ENCODE data around the gene ZBTB8B.
"Not testable (repeated sequence)": the region's sequence is repeated elsewhere in the genome, so short reads cannot be mapped to it uniquely, and the experiment has no call there.

ZBTB8B gene

DNA sequence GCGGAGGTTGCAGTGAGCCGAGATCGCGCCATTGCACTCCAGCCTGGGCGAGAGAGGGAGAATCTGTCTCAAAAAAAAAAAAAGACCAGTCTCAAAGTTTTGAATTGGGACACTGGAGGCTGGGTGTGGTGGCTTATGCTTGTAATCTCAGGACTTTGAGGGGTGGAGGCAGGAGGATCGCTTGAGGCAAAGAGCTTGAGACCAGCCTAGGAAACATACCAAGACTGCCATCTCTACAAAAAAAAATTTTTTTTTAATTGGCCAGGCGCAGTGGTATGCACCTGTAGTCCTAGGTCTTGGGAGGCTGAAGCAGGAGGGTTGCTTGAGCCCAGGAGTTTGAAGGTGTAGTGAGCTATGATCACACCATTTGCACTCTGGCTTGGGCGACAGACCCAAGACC lies 3.9 kb downstream of the ZBTB8B start:
- DNase-seq = no peak

GRCh38 chr1:32470431-32470830 lies 5.6 kb downstream of the ZBTB8B start:
- peak in 2 of 51 donors; percentile 11 to 14 for DNase-seq

- peak in 16 of 51 donors; percentile 1 to 22 (median 10) for DNase-seq
These were observed 6.3 kb downstream of the ZBTB8B start for GRCh38 chr1:32470991-32471694.

GRCh38 chr1:32471695-32472362 lies 7.0 kb downstream of the ZBTB8B start:
- no peak for DNase-seq

GRCh38 chr1:32472966-32473365 lies 8.1 kb downstream of the ZBTB8B start:
- DNase-seq = not testable (repeated sequence)

- no peak for DNase-seq
These were observed 10.1 kb downstream of the ZBTB8B start for GRCh38 chr1:32474954-32475353.

DNA sequence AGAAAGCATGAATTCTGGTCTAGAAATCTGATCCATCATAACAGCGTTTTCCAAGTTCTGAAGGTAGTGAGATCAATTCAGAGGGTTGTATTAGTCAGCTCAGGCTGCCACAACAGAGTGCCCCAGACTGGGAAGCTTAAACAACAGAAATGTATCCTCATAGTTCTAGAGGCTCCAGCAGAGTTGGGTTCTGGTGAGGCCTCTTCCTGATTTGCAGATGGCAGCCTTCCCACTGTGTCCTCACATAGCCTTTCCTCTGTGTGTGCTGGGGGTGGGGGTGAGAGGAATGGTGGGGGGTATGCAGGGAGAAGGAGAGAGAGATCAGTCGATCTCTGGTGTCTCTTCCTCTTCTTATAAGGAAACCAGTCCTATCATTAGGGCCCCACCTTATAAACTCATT lies 15.1 kb downstream of the ZBTB8B start:
- no peak for DNase-seq

- DNase-seq = no peak
These were observed 15.9 kb downstream of the ZBTB8B start for GRCh38 chr1:32480761-32481160.

GRCh38 chr1:32481788-32482187 lies 16.9 kb downstream of the ZBTB8B start:
- DNase-seq = not testable (repeated sequence)

DNA sequence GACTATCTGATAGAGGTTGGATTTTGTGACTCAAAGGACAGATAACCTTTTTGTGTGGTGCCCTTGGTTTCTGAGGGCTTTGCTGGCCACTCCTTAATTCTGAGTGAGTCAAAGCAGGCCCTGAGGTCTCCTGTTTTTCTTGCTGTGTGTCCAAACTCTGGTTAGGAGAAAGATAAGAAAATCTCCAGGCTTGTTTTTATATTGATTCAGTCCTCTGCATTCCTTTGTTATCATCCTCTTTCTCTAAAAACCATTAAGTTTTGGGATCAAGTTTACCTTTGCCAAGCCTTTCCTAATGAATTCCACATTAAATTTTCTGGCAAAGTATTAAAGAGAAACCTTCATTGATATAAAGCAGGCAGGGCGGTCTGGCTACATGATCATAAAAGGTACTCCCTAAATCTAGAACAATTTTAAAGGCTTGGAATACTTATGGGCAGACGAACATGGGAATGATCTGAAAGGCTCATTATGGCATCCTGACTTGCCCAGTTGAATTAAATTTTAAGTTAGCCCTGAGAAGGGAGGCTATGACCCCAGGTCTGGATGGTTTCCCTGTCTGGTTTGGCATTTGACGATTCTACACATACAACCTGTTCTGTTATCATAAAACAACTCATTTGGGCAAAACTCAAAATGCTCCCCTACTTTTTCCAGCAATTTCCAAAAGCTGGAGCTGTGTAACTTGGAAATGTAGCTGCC lies 20.8 kb downstream of the ZBTB8B start:
- no peak for DNase-seq

GRCh38 chr1:32486463-32487113 lies 21.7 kb downstream of the ZBTB8B start:
- no peak for DNase-seq

GRCh38 chr1:32487182-32487581 lies 22.3 kb downstream of the ZBTB8B start:
- no peak for DNase-seq

- no peak for DNase-seq
These were observed 25.0 kb downstream of the ZBTB8B start for GRCh38 chr1:32489774-32490454.

- DNase-seq = no peak
These were observed 26.5 kb downstream of the ZBTB8B start for GRCh38 chr1:32491386-32491785.

DNA sequence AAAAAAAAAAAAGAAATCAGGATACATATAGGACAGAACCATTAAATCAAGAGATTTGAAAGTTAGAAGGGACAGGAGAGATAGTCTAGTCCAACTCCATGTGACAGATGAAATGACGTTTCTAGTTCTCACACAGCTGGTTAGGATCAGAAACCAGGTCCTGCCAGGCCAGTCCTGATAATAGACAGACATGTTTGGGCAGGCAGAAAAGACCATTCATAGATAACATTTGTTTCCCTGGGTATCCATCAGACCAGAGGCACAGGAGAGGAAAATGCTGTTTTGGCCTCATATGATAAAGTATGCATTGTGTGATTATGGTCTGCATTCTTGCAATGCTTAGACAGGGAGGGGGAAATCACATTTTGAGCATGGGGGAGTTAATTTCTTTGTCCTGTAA lies 29.3 kb downstream of the ZBTB8B start:
- DNase-seq = no peak

- no peak for DNase-seq
These were observed 30.0 kb downstream of the ZBTB8B start for GRCh38 chr1:32494711-32495337.

GRCh38 chr1:32496127-32496526 lies 31.3 kb downstream of the ZBTB8B start:
- no peak for DNase-seq

DNA sequence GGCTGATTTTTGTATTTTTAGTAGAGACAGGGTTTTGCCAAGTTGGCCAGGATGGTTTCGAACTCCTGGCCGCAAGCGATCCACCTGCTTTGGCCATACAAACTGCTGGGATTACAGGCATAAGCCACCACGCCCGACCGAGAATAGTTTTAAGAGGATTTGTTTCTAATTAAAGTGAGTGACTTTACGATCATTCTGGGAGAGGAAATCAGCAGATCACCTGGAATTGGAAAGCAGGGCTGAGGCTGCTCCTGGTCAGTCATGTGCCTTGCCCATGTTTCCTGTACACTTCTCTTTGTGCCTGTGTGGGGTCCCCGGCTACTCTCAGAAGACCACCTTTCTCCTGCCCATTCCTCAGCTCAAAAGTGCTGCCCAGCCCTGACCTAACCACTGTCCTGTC lies 33.9 kb downstream of the ZBTB8B start:
- DNase-seq = no peak

GRCh38 chr1:32500387-32501209 lies 35.7 kb downstream of the ZBTB8B start:
- DNase-seq = peak in 45 of 51 donors; percentile 4 to 68 (median 36)

GRCh38 chr1:32501865-32502264 lies 37.0 kb downstream of the ZBTB8B start:
- DNase-seq = peak in 7 of 51 donors; percentile 6 to 29 (median 14)

All from hypothalamus (tissue), 51 donors.